ENCODE results near the gene OR5B17.

DNA sequence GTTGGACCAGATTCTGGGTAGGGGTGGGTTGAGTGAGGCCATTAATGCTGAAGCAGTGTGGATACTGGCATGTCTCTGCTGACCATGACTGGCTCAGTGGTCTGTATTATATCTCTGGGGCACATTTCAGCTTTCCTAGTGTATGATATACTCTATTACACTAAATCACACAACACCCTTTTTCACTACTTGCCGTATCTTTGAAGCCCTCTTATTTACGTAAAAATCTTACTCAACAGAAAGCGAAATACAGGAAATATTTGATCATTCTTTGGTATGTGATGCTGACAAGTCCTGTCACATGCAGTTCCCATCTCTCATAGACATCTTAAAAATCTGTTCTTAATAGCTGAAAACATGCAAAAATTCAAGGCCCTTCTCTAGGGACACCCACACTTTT lies 40.3 kb downstream of the OR5B17 start:
- TF ChIP-seq GABPB1 (CRISPR knock-in tag; IDR thresholded peaks at IDR 0.05) = no peak
- TF ChIP-seq, protein P1, sequence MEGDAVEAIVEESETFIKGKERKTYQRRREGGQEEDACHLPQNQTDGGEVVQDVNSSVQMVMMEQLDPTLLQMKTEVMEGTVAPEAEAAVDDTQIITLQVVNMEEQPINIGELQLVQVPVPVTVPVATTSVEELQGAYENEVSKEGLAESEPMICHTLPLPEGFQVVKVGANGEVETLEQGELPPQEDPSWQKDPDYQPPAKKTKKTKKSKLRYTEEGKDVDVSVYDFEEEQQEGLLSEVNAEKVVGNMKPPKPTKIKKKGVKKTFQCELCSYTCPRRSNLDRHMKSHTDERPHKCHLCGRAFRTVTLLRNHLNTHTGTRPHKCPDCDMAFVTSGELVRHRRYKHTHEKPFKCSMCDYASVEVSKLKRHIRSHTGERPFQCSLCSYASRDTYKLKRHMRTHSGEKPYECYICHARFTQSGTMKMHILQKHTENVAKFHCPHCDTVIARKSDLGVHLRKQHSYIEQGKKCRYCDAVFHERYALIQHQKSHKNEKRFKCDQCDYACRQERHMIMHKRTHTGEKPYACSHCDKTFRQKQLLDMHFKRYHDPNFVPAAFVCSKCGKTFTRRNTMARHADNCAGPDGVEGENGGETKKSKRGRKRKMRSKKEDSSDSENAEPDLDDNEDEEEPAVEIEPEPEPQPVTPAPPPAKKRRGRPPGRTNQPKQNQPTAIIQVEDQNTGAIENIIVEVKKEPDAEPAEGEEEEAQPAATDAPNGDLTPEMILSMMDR (IDR thresholded peaks at IDR 0.05) = no peak
- TF ChIP-seq TEAD1 (CRISPR knock-in tag; IDR thresholded peaks at IDR 0.05) = no peak
- TF ChIP-seq, protein P2, sequence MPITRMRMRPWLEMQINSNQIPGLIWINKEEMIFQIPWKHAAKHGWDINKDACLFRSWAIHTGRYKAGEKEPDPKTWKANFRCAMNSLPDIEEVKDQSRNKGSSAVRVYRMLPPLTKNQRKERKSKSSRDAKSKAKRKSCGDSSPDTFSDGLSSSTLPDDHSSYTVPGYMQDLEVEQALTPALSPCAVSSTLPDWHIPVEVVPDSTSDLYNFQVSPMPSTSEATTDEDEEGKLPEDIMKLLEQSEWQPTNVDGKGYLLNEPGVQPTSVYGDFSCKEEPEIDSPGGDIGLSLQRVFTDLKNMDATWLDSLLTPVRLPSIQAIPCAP (CRISPR knock-in tag; IDR thresholded peaks at IDR 0.05) = no peak
